GM21423 (cell line): ENCODE measurements around the gene LAYN.

Source experiments
- ATAC-seq: cut with Tn5 transposase; IDR thresholded peaks from one replicate; pipeline ENCODE4 v1.9.1; 2021; ENCODE audit warnings: mild to moderate bottlenecking, moderate library complexity; ENCODE audit not compliant: unreplicated experiment

LAYN gene

GRCh38 chr11:111560800-111561199, 20.3 kb downstream of the LAYN start:
- ATAC-seq = no peak

- no peak for ATAC-seq
These were observed 20.8 kb downstream of the LAYN start for GRCh38 chr11:111561306-111561705.

GRCh38 chr11:111561791-111562325, 21.3 kb downstream of the LAYN start:
- no peak for ATAC-seq

DNA sequence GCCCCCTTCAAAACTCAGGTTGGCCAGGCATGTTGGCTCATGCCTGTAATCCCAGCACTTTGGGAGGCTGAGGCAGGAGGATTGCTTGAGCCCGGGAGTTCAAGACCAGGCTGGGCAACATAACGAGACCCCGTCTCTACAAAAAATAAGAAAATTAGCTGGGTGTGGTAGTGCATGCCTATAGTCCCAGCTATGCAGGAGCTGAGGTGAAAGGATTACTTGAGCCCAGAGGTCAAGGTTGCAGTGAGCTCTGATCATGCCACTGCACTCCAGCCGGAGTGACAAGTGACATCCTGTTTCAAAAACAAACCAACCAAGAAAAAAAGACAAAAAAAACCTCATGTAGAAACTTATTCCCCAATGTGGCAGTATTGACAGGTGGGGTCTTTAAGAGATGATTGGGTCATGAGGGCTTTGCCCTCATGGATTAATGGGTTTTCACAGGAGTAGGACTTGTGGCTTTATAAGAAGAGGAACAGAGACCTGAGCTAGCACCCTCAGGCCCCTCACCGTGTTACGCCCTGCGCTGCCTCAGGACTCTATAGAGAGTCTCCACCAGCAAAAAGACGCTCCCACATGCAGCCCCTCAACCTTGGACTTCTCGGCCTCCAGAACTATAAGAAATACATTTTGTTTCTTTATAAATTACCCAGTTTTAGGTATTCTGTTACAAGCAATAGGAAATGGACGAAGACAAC, 22.3 kb downstream of the LAYN start:
- ATAC-seq = no peak

DNA sequence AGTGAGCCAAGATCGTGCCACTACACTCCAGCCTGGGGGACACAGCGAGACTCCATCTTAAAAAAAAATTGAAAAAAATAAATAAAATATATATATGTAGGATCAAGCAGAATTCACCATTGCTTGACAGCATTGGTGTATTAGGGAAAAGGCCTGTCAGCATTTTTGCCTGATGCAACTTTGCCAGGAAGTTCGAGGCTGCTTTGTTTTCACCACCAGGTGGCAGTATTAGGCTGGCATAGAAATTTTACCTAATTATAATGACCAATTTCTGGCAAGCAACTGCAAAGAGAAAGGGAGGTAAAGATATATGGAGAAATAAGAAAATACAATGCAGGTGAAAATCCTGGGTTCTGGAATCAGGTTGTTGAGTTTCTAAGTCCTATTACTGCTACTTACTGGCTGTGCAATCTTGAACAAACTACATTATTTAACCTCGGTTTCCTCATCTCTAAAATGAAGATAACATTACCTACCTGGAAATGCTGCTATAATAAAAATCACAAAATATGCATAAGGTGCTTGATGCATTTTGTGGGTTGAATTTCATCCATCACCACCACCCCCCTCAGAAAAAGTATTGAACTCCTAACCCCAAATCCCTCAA, 24.7 kb downstream of the LAYN start:
- ATAC-seq = no peak

- no peak for ATAC-seq
These were observed 25.8 kb downstream of the LAYN start for GRCh38 chr11:111566324-111566723.

- no peak for ATAC-seq
These were observed 29.0 kb downstream of the LAYN start for GRCh38 chr11:111569476-111569875.

GRCh38 chr11:111570796-111571195, 30.3 kb downstream of the LAYN start:
- no peak for ATAC-seq

- ATAC-seq = no peak
These were observed 31.4 kb downstream of the LAYN start for GRCh38 chr11:111571829-111572501.

- no peak for ATAC-seq
These were observed 32.1 kb downstream of the LAYN start for GRCh38 chr11:111572581-111572980.

- ATAC-seq = no peak
These were observed 33.3 kb downstream of the LAYN start for GRCh38 chr11:111573821-111574249.

GRCh38 chr11:111574373-111575225, 34.1 kb downstream of the LAYN start:
- ATAC-seq = no peak

- no peak for ATAC-seq
These were observed 35.2 kb downstream of the LAYN start for GRCh38 chr11:111575740-111576139.

DNA sequence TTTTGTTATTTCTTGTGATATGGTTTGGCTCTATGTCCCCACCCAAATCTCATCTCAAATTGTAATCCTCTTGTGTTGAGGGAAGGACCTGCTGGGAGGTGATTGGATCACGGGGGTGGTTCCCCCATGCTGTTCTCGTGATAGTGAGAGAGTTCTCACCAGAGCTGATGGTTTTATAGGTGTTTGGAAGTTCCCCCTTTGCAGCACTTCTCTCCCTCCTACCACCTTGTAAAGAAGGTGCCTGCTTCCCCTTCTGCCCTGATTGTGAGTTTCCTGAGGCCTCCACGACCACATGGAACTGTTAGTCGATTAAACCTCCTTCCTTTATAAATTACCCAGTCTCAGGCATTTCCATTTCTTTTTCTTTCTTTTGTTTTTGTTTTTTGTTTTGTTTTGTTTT, 37.3 kb downstream of the LAYN start:
- no peak for ATAC-seq

GRCh38 chr11:111581341-111581740, 40.8 kb downstream of the LAYN start:
- ATAC-seq = no peak

- ATAC-seq = no peak
These were observed 41.6 kb downstream of the LAYN start for GRCh38 chr11:111582163-111582562.

- ATAC-seq = no peak
These were observed 42.4 kb downstream of the LAYN start for GRCh38 chr11:111582881-111583280.

DNA sequence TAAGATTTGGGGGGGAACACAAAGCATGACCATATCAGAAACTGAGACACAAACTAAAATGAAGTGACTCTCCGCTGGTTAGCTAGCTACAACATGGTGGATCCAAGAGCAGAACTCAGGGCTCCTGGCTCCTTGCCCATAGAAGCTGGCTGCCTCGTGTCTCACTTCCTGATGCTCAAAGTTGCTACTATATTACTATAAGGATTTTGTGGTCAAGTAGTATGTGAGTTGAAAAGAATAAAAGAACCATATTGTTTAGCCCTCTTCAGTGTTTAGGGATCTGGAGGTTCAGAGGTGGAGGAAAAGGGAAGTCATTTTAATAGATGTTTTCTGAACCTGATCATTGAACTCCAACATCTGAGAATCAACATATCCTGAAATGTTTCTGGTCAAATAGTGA, 44.9 kb downstream of the LAYN start:
- no peak for ATAC-seq

- no peak for ATAC-seq
These were observed 45.9 kb downstream of the LAYN start for GRCh38 chr11:111586388-111586831.

DNA sequence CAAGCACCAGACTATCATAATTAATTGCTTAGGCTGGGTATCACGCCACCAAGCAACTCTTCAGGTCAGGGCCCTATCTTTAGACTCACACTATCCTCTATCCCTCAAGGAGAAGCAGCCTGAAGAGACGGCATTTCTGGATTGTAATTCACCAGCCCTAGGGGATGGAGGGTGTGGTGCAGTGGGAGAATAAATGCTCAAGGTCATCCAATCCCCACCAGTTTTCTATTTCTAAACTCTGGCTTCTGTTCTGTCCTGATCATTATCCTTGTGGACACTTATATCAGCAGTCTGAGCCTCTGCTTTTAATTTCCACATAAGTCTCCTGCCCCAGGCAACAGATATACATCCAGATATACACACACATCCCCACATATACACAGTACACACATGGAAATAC, 48.6 kb downstream of the LAYN start:
- no peak for ATAC-seq
